ENCODE data around the gene DOK4.

- TF ChIP-seq CTCF (IDR thresholded peaks at IDR 0.05; ENCODE audit: low read depth, low read length) (no peak), POLR2A (IDR thresholded peaks at IDR 0.05; ENCODE audit: extremely low read depth, insufficient read length) (no peak)
Observed at GRCh38 chr16:57473906-57474305, 12.4 kb downstream of the DOK4 start.

Data from NB4 (cell line).